ENCODE data around the gene GRID1. TPM values are rescaled to one million over a fixed set of nuclear protein-coding genes. Genes with fewer than 3 reads are reported as not detected.

Gene GRID1
- total RNA-seq, 4 donors from 2014 or later: 0.03 to 2.7 (median 0.49) TPM

DNA sequence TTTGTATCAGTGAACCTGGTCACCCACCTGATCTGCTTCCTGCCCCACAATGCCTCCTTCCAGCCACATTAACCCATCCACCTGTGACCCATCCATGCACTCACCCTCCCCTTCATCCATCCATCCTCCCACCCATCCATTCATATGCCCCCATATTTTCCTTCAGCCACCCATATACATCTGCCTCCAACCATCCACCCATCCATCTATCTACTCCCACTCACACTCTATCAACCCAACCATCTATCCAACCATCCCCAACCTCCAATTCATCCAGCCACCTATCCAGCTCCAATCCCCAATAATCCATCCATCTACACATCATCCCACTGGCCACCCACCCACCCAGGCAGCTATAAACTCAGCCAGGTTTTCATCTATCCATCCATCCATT is 51.0 kb downstream of the GRID1 start:
- no peaks in the 10 kb centered on the region for H3K36me3 ChIP-seq
- intact Hi-C loops (cut with DNase I): no loop called here
- DNase-seq: no peak
- no peaks in the 10 kb centered on the region for H3K9me3 ChIP-seq
- TF ChIP-seq, protein P1, sequence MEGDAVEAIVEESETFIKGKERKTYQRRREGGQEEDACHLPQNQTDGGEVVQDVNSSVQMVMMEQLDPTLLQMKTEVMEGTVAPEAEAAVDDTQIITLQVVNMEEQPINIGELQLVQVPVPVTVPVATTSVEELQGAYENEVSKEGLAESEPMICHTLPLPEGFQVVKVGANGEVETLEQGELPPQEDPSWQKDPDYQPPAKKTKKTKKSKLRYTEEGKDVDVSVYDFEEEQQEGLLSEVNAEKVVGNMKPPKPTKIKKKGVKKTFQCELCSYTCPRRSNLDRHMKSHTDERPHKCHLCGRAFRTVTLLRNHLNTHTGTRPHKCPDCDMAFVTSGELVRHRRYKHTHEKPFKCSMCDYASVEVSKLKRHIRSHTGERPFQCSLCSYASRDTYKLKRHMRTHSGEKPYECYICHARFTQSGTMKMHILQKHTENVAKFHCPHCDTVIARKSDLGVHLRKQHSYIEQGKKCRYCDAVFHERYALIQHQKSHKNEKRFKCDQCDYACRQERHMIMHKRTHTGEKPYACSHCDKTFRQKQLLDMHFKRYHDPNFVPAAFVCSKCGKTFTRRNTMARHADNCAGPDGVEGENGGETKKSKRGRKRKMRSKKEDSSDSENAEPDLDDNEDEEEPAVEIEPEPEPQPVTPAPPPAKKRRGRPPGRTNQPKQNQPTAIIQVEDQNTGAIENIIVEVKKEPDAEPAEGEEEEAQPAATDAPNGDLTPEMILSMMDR (IDR thresholded peaks at IDR 0.05): no peak
- TF ChIP-seq POLR2A (IDR thresholded peaks at IDR 0.05): no peak
- no peaks in the 10 kb centered on the region for H3K4me1 ChIP-seq
- H3K27ac ChIP-seq: no peak overlapping the region
- peaks cover 0 to 10% (median 0%) of the 10 kb centered on the region in 4 donors for H3K27me3 ChIP-seq
- H3K4me3 ChIP-seq: no peak overlapping the region

DNA sequence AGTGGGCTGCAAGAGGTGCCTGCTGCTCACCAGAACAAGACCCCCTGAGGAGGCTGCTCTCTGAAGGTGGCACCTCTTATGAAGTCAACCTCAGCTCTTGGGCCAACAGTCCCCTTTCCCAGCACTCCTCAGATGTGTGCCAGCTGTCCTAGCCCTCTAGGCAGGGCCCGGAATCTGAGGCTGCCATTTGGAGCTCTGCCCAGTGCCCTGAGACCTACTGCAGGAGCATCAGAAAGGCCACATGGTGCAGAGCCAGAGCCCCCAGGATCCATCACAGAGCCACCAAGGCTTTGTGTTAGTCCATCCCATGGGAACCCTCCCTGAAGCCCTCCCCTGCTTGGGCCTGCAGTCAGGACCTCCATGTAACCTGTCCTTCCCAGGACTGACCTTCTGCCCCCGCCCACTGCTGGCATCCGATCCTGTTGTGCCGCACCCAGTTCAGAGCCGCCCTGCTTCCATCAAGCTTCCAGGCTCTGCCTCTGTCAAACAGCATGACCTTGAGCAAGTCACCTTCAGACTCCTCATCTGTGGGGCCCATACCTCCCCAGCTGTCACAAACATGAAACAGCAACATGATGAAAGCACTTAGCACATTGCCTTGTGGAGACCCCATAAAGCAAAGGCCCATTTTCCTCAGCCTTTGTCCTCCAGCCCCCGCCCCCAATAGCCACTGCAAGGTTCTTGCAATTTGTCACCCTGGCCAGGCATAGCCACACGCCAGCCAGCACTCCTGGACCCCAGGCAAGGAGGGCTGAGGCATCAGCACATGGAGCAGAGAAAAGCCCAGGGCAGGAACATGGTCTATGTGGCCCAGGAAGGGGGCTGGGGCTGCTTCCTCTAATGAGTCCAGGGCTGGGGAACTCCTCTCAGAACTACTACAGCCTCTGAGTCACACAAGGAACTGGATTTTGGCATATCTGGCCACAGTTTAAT is 51.7 kb downstream of the GRID1 start:
- no peaks in the 10 kb centered on the region for H3K36me3 ChIP-seq
- H3K4me3 ChIP-seq: no peak overlapping the region
- intact Hi-C loops (cut with DNase I): no loop called here
- no peaks in the 10 kb centered on the region for H3K9me3 ChIP-seq
- H3K27ac ChIP-seq: no peak overlapping the region
- DNase-seq: no peak
- 40 to 61% methylated on average over 1 to 5 of the region's 7 CpGs for WGBS, 2 donors
- H3K27me3 ChIP-seq: peaks cover 0 to 7% (median 0%) of the 10 kb centered on the region in 4 donors
- H3K4me1 ChIP-seq: no peaks in the 10 kb centered on the region
- TF ChIP-seq POLR2A (IDR thresholded peaks at IDR 0.05): no peak
- TF ChIP-seq, protein P1 (IDR thresholded peaks at IDR 0.05): no peak

DNA sequence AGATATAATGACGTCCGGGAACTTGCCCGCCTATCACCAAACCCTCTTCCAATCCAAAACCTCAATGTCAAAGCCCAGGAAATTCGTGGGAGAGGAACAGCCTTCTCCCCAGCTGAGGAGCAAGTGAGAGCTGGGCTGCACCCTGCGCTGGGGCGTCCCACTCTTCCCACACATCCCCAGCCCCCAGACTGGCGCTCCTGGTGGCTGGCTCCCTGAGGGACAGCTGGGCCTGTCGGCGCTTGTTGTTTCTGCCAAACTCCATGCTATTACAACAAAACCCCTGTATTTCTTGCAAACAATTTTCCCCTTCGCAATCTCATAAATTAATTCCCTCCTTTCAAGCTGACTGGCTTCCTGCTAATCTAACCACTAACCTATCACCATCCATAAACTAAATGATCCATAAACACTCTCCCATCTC is 53.0 kb downstream of the GRID1 start:
- 71 to 81% methylated on average over 6 to 9 of the region's 10 CpGs for WGBS, 2 donors
- H3K4me1 ChIP-seq: no peaks in the 10 kb centered on the region
- DNase-seq: no peak
- peaks cover 0 to 5% (median 0%) of the 10 kb centered on the region in 4 donors for H3K27me3 ChIP-seq
- H3K9me3 ChIP-seq: no peaks in the 10 kb centered on the region
- no peak overlapping the region for H3K27ac ChIP-seq
- H3K36me3 ChIP-seq: no peaks in the 10 kb centered on the region
- TF ChIP-seq POLR2A (IDR thresholded peaks at IDR 0.05): no peak
- TF ChIP-seq, protein P1 (IDR thresholded peaks at IDR 0.05): no peak
- intact Hi-C loops (cut with DNase I): no loop called here
- no peak overlapping the region for H3K4me3 ChIP-seq

DNA sequence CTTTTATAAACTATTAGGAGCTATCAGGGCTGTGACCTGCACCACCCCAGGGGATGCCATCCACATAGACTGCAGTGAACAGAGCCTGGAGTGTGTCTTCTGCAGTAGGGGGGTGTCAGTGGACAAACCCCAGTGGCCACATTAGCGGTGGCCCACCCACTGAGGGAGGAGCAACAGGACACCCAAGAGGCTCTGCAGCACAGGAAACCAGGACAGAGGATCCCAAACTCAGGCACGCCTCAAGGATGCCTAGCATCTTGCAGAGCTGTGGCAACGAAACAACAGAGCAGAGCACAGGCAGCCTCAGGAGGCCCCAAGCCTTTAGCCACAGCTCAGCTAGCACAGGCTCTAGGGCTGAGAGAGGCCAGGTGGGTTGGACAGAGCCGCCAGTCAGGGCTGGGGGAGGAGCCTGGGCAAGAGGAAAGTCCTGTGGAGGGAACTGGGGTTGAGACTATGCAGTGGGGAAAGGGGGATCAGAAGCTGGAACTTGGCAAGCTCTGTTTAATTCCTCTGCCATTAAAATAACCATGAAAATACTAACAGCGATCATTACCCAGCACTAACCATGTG is 53.8 kb downstream of the GRID1 start:
- DNase-seq: no peak
- H3K27ac ChIP-seq: no peak overlapping the region
- no peak overlapping the region for H3K4me3 ChIP-seq
- no peaks in the 10 kb centered on the region for H3K4me1 ChIP-seq
- H3K27me3 ChIP-seq: peaks cover 0 to 5% (median 0%) of the 10 kb centered on the region in 4 donors
- 54 to 63% methylated on average over 2 to 3 of the region's 5 CpGs for WGBS, 2 donors
- H3K36me3 ChIP-seq: no peaks in the 10 kb centered on the region
- intact Hi-C loops (cut with DNase I): no loop called here
- TF ChIP-seq, protein P1 (IDR thresholded peaks at IDR 0.05): no peak
- no peak for TF ChIP-seq POLR2A (IDR thresholded peaks at IDR 0.05)
- no peaks in the 10 kb centered on the region for H3K9me3 ChIP-seq

DNA sequence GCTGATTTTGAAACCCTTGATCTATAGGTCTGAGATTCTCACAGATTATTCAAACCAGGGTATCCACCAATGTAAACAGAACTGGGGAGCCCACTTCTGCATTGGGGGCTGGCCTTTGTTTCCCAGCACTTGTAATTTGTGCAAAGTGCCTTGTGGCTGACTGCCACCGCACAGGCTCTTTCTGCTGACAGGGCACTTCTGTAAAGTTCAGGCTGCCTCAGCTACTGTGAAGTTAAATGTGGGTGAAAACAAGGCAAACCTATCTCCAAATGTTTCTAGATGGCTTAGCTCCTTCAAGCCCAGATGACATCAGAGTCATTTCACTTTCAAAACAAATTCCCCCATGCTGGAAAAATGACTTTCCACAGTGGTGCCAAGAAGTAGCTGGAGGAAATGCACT is 54.7 kb downstream of the GRID1 start:
- H3K9me3 ChIP-seq: no peaks in the 10 kb centered on the region
- WGBS, 2 donors: 0% methylated on average over 1 of the region's 1 CpG
- intact Hi-C loops (cut with DNase I): no loop called here
- TF ChIP-seq POLR2A (IDR thresholded peaks at IDR 0.05): no peak
- TF ChIP-seq, protein P1 (IDR thresholded peaks at IDR 0.05): no peak
- no peaks in the 10 kb centered on the region for H3K4me1 ChIP-seq
- H3K36me3 ChIP-seq: no peaks in the 10 kb centered on the region
- H3K4me3 ChIP-seq: no peak overlapping the region
- peaks cover 0 to 5% (median 0%) of the 10 kb centered on the region in 4 donors for H3K27me3 ChIP-seq
- H3K27ac ChIP-seq: no peak overlapping the region
- no peak for DNase-seq

Data from esophagus squamous epithelium (tissue), 5 donors.